CD4-positive, alpha-beta T cell treated with Interleukin-6 for 4 hours (primary cell): ENCODE data around the gene GRID2.

Experiments used
- DNase-seq: peaks from one replicate; pipeline ENCODE4 v3.0.0-alpha.2; 2020; ENCODE audit warnings: mixed read lengths

GRID2 gene

DNA sequence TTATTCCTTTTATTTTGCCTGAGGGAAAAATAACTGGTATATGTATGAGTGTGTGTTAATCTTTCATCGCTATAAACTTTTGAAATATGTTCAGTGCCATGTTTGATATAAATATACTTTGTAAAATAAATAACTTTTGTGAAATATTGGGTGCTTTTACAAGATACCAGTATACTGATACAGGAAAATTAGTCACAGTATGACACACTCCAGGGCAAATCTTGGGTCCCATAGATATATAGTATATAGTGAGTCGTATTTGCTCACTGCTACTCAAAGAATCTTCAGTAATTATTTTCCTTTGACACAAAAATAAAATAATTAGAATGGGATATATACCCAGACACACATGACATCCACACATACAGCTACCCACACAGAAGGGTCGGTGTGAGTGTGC is 472.3 kb downstream of the GRID2 start:
- no peak for DNase-seq

DNA sequence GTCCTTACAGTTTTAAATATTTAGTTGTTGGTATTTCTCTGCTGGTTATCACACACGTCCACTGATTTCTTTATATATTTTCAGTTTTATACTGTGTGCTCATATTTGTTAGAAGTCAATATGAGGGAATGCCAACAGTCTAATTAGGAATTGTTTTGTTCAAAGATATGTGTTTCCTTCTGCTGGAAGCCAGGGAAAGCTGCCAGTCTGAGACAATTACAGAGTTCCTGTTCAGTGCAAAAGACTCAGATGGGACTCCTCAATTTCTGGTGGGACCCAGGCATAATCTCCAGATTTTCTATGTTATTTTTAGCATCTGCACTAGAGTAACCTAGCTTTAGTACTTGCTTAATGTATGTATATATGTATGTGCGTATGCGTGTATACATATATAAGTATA is 486.0 kb downstream of the GRID2 start:
- DNase-seq: no peak

- no peak for DNase-seq
Observed at GRCh38 chr4:92791871-92792440, 488.2 kb downstream of the GRID2 start.

- no peak for DNase-seq
Observed at GRCh38 chr4:92809381-92809780, 505.6 kb downstream of the GRID2 start.

- DNase-seq: no peak
Observed at GRCh38 chr4:92812652-92813051, 508.9 kb downstream of the GRID2 start.

- no peak for DNase-seq
Observed at GRCh38 chr4:92814677-92815076, 510.9 kb downstream of the GRID2 start.

- DNase-seq: no peak
Observed at GRCh38 chr4:92825256-92825655, 521.5 kb downstream of the GRID2 start.

DNA sequence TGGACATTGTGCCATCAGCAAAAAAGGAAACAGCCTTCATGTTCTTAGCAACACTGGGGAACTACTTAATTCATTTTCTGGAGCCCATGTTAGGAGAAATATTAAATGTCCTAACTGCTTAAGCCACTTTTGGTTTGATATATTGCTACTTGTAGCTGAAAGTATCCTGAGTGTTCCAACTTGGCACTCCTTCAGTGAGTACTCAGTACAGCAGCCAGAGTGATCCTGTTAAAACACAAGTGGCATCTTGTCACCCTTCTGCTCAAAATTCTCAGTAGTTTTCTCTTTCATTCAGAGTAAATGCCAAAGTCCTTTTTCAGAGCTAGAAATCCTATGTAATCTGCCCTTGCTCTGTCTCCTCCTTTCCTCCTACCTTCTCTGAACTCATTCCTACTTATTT is 522.0 kb downstream of the GRID2 start:
- no peak for DNase-seq

DNA sequence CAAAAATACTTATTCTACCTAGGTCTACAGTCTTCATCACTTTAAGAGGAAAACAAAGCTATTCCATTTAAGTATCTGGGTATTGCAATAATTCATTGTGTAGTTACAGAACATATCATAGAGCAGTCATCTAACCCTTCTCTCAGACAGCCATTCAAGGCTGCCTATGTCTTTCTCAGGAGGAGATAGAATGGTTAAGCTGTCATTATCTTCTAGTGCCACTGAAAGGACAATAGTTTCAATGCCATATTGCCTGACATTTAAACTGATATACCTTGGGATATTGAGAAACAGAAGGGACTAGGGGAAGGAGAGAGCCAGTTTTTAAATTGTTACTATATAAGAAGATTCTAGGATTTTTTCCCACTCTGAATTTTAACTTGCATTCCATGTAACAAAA is 527.0 kb downstream of the GRID2 start:
- DNase-seq: no peak

GRCh38 chr4:92840880-92841279 is 537.1 kb downstream of the GRID2 start:
- no peak for DNase-seq

DNA sequence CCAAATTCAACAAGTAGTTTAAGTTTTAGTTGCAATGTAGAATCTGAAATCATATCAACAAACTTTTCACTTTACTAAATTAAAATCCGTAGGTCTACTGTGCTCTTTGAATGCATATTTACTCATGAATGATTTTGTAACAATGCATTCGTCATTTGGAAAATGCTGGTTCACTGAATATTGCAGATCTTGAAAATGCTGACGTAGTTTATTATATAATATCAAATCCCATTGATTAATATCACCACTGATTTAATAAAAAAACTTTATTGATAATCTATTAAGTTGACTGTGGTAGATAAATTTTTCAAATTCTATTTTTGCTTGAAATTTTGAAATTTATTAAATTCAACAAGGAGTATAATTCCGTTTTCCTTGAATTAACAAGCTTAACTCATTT is 540.0 kb downstream of the GRID2 start:
- no peak for DNase-seq

- no peak for DNase-seq
Observed at GRCh38 chr4:92847026-92847425, 543.3 kb downstream of the GRID2 start.

DNA sequence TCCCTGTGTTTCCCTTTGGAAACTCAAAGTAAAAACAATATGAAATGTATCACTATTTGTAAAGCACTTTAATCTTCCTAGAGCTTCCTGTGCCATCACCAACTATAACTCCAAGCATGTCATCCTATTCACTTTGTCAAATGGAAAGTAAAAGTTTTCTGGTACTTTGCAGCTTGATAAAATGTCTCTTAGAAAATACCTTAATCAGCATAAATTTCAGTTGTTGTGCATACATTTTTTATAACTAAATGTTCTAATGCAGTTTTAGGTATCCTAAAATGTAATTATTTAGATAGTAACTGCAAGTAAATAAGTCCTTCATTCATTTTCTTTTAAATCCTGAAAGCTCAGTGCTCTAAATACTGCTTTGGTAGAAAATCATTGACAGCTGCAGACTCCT is 558.7 kb downstream of the GRID2 start:
- DNase-seq: no peak

DNA sequence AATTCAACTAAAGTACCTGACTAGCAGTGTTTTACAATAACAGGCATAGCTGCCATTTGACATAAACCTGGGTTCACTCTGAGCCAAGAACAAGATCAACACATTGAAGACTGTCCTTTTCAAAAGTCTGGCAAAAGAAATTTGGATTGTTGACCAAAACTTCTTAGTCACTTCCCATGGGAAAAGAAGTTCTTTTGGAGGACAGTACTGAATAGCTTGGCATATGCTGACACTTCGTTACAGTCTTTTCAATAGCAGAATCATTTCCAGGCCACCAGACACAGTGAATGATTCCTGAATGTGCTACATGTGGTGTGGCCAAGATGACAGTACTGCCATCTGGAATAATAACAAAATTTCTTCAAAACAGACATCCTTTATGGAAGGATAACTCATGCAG is 560.3 kb downstream of the GRID2 start:
- DNase-seq: no peak

- no peak for DNase-seq
Observed at GRCh38 chr4:92872604-92873003, 568.8 kb downstream of the GRID2 start.

- no peak for DNase-seq
Observed at GRCh38 chr4:92885632-92886031, 581.9 kb downstream of the GRID2 start.

- no peak for DNase-seq
Observed at GRCh38 chr4:92952426-92952825, 648.7 kb downstream of the GRID2 start.

DNA sequence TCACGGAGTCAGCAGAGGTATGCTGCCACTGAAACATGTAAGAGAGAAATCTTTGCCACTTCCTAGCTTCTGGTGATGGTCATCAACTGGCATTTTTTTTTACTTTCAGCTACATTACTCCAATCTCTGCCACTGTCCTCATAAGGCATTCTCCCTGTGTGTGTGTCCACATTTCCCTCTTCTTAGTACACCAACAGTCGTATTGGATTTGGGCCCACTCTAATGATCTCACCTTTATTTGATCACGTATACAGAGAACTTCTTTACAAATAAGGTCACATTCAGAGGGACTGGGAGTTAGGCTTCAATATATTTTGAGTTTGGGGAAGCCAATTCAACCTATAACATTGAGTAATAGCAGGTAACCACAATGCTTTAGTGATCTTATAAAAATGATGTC is 649.1 kb downstream of the GRID2 start:
- DNase-seq: no peak

- no peak for DNase-seq
Observed at GRCh38 chr4:92953462-92953861, 649.7 kb downstream of the GRID2 start.

- no peak for DNase-seq
Observed at GRCh38 chr4:92961881-92962280, 658.1 kb downstream of the GRID2 start.

DNA sequence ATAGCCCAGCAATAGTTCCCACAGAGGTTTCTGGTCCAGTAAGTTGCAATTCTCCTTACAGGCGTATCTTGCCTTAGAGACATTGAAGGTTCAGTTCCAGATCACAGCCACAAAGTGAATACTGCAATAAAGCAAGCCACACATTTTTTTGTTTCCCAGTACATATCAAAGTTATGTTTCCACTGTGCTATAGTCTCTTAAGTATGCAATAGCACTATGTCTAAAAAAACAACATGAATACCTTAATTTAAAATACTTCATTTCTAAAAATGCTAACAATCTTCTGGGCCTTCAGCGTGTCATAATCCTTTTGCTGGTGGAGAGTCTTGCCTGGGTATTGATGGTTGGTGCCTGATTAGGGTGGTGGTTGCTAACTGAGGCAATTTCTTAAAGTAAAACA is 659.1 kb downstream of the GRID2 start:
- no peak for DNase-seq

DNA sequence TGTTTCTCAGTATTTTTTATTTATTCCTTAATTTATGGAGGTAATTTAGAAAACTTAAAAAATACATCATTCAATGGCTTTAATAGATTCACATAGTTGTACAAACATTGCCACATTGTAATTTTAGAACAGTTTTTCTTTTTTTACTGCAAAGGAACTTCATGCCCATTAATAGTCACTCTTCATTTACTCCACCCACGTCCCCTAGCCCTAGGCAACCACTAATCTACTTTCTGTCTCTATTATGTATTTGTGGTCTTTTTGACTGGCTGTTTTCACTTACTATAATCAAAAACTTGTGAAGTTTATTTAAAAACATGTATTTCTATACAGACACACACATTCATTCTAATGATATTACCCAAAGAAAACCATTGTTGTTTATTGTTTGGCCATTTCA is 664.8 kb downstream of the GRID2 start:
- DNase-seq: no peak

DNA sequence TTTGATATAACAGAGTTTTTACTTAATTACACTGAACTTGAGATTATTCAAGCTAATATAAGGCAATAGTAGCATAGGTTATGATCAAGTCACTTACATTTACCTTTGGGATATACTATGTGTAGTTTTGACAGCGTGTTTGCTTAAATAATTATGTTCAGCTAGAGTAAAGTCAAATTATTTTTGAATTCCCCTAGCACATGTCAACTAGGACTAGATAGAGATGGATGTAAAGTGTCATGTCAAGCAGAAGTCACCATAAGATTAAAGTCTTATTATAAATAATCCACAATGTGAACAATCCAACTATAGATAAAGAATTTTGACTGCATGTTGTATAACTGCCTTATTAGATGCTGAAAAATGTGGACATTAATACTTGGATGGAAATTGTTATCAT is 665.2 kb downstream of the GRID2 start:
- no peak for DNase-seq

GRCh38 chr4:92969650-92970379 is 666.0 kb downstream of the GRID2 start:
- no peak for DNase-seq

DNA sequence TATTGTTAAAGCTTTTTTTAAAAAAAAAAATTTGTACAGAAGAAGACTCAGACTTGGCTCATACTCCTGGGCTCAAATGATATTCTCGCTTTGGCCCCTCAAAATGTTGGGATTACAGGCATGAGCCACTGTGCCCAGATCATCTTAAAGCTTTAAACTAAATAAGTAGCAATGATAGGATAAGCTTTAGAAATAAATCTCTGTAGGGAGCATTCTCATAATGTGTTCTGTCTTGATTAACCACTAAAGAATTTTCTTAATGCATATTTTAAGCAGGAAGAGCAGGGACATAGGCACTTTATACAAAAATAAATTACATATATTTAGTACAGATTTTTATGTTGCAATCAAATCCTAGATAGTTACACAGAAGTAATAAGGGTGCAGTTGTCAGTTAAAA is 667.2 kb downstream of the GRID2 start:
- DNase-seq: no peak
